ENCODE measurements around the gene ZG16. TPM values are rescaled to one million over a fixed set of nuclear protein-coding genes. Genes with fewer than 3 reads are reported as not detected.

ZG16 gene
- total and polyA plus RNA-seq, 4 donors: 0.19 to 2.8 (median 1.7) TPM

GRCh38 chr16:29819506-29819905, 41.5 kb downstream of the ZG16 start:
- Histone ChIP-seq H3K27ac (ENCODE audit: low read depth in 1 of 2, low read length in 2 of 2) (peak overlapping the region in 1 of 2 donors; percentile 86), H3K27me3 (ENCODE audit: control insufficient read depth in 4 of 4, insufficient read depth in 4 of 4, low read length in 3 of 4) (no peaks in the 10 kb centered on the region), H3K4me3 (ENCODE audit: low read depth in 1 of 3, low read length in 3 of 3) (no peak overlapping the region), H3K4me1 (ENCODE audit: control insufficient read depth in 4 of 4, insufficient read depth in 4 of 4, low read length in 3 of 4) (peaks cover 15 to 58% (median 42%) of the 10 kb centered on the region in 4 donors), H3K9me3 (ENCODE audit: control insufficient read depth in 4 of 4, low read length in 3 of 4) (no peaks in the 10 kb centered on the region), H3K36me3 (ENCODE audit: control insufficient read depth in 4 of 4, insufficient read depth in 3 of 4, low read depth in 1 of 4, low read length in 3 of 4) (peaks cover 0 to 9% (median 0%) of the 10 kb centered on the region in 4 donors), H3K9ac (ENCODE audit: low read depth in 1 of 2, low read length in 2 of 2) (no peak overlapping the region)
- WGBS: 79% methylated on average over 15 of the region's 15 CpGs
- no peak for TF ChIP-seq SP1 (IDR thresholded peaks at IDR 0.05)
- TF ChIP-seq, protein P1, sequence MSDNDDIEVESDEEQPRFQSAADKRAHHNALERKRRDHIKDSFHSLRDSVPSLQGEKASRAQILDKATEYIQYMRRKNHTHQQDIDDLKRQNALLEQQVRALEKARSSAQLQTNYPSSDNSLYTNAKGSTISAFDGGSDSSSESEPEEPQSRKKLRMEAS (IDR thresholded peaks at IDR 0.05): no peak
- TF ChIP-seq, protein P2, sequence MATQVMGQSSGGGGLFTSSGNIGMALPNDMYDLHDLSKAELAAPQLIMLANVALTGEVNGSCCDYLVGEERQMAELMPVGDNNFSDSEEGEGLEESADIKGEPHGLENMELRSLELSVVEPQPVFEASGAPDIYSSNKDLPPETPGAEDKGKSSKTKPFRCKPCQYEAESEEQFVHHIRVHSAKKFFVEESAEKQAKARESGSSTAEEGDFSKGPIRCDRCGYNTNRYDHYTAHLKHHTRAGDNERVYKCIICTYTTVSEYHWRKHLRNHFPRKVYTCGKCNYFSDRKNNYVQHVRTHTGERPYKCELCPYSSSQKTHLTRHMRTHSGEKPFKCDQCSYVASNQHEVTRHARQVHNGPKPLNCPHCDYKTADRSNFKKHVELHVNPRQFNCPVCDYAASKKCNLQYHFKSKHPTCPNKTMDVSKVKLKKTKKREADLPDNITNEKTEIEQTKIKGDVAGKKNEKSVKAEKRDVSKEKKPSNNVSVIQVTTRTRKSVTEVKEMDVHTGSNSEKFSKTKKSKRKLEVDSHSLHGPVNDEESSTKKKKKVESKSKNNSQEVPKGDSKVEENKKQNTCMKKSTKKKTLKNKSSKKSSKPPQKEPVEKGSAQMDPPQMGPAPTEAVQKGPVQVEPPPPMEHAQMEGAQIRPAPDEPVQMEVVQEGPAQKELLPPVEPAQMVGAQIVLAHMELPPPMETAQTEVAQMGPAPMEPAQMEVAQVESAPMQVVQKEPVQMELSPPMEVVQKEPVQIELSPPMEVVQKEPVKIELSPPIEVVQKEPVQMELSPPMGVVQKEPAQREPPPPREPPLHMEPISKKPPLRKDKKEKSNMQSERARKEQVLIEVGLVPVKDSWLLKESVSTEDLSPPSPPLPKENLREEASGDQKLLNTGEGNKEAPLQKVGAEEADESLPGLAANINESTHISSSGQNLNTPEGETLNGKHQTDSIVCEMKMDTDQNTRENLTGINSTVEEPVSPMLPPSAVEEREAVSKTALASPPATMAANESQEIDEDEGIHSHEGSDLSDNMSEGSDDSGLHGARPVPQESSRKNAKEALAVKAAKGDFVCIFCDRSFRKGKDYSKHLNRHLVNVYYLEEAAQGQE (IDR thresholded peaks at IDR 0.05): no peak
- DNase-seq (ENCODE audit: low spot score): no peak

DNA sequence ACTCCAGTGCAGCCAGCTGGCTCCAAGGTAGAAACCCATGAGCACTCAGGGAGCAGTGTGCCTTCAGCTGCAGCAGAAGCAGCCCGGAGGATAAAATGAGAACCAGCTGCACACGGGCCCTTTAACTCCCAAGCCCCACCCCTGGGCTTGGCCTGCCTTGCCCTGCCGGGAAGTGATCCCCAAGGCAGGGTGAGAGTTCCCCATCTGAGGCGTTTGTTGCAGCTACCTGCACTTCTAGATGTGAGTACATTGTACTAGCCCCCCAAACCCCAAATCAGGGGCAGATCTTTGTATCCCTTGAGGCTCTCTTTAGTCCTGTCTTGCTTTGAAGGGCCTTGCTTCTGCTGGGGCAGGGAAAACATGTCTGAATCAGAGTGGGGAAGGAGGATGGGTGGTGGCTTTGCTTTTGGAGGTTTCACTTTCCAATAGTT, 42.2 kb downstream of the ZG16 start, which contains the start of gene MVP:
TSS of gene MVP (plus strand) at position 192 of the 431 bp plus-strand sequence. CDS start 10,088 bp downstream, outside the sequence.
- DNase-seq (ENCODE audit: low spot score): no peak
- TF ChIP-seq, protein P3, sequence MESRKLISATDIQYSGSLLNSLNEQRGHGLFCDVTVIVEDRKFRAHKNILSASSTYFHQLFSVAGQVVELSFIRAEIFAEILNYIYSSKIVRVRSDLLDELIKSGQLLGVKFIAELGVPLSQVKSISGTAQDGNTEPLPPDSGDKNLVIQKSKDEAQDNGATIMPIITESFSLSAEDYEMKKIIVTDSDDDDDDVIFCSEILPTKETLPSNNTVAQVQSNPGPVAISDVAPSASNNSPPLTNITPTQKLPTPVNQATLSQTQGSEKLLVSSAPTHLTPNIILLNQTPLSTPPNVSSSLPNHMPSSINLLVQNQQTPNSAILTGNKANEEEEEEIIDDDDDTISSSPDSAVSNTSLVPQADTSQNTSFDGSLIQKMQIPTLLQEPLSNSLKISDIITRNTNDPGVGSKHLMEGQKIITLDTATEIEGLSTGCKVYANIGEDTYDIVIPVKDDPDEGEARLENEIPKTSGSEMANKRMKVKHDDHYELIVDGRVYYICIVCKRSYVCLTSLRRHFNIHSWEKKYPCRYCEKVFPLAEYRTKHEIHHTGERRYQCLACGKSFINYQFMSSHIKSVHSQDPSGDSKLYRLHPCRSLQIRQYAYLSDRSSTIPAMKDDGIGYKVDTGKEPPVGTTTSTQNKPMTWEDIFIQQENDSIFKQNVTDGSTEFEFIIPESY (IDR thresholded peaks at IDR 0.05): no peak
- TF ChIP-seq, protein P2 (IDR thresholded peaks at IDR 0.05): peak; percentile 50
- TF ChIP-seq GABPA (IDR thresholded peaks at IDR 0.05 in 1 of 2, conservative IDR thresholded peaks at IDR 0.05 in 1 of 2) (peak in 1 of 2 donors; percentile 26), HNF4G (IDR thresholded peaks at IDR 0.05) (no peak), JUND (IDR thresholded peaks at IDR 0.05) (peak in 1 of 2 donors; percentile 44), FOXA2 (IDR thresholded peaks at IDR 0.05) (no peak), NR2F2 (IDR thresholded peaks at IDR 0.05) (peak; percentile 65), RAD21 (IDR thresholded peaks at IDR 0.05) (peak; percentile 35 to 60), HNF4A (conservative IDR thresholded peaks at IDR 0.05) (peak; percentile 37 to 54), FOXA1 (IDR thresholded peaks at IDR 0.05) (no peak), YY1 (IDR thresholded peaks at IDR 0.05) (peak; percentile 66), SP1 (IDR thresholded peaks at IDR 0.05) (peak; percentile 42), TAF1 (conservative IDR thresholded peaks at IDR 0.05) (no peak), EGR1 (IDR thresholded peaks at IDR 0.05; ENCODE audit: low read depth in 2 of 2) (no peak), RXRA (IDR thresholded peaks at IDR 0.05) (peak; percentile 75 to 81)
- TF ChIP-seq, protein P4, sequence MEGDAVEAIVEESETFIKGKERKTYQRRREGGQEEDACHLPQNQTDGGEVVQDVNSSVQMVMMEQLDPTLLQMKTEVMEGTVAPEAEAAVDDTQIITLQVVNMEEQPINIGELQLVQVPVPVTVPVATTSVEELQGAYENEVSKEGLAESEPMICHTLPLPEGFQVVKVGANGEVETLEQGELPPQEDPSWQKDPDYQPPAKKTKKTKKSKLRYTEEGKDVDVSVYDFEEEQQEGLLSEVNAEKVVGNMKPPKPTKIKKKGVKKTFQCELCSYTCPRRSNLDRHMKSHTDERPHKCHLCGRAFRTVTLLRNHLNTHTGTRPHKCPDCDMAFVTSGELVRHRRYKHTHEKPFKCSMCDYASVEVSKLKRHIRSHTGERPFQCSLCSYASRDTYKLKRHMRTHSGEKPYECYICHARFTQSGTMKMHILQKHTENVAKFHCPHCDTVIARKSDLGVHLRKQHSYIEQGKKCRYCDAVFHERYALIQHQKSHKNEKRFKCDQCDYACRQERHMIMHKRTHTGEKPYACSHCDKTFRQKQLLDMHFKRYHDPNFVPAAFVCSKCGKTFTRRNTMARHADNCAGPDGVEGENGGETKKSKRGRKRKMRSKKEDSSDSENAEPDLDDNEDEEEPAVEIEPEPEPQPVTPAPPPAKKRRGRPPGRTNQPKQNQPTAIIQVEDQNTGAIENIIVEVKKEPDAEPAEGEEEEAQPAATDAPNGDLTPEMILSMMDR (IDR thresholded peaks at IDR 0.05; ENCODE audit: low read depth, low read length, missing input control): no peak
- TF ChIP-seq, protein P1 (IDR thresholded peaks at IDR 0.05): peak; percentile 76
- TF ChIP-seq, protein P5, sequence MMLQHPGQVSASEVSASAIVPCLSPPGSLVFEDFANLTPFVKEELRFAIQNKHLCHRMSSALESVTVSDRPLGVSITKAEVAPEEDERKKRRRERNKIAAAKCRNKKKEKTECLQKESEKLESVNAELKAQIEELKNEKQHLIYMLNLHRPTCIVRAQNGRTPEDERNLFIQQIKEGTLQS (IDR thresholded peaks at IDR 0.05): no peak
- peak within 1 kb of the TSS; percentile 71 to 96 (median 94) for H3K4me3 ChIP-seq (ENCODE audit: low read depth in 1 of 3, low read length in 3 of 3)
- under 1% methylated on average over 4 of the region's 4 CpGs for WGBS
- peaks cover 15 to 56% (median 38%) of the 10 kb centered on the region in 4 donors for H3K4me1 ChIP-seq (ENCODE audit: control insufficient read depth in 4 of 4, insufficient read depth in 4 of 4, low read length in 3 of 4)
- peak within 1 kb of the TSS; percentile 77 to 86 for H3K27ac ChIP-seq (ENCODE audit: low read depth in 1 of 2, low read length in 2 of 2)
- peaks cover 0 to 9% (median 0%) of the 10 kb centered on the region in 4 donors for H3K36me3 ChIP-seq (ENCODE audit: control insufficient read depth in 4 of 4, insufficient read depth in 3 of 4, low read depth in 1 of 4, low read length in 3 of 4)
- no peaks in the 10 kb centered on the region for H3K9me3 ChIP-seq (ENCODE audit: control insufficient read depth in 4 of 4, low read length in 3 of 4)
- H3K9ac ChIP-seq (ENCODE audit: low read depth in 1 of 2, low read length in 2 of 2): peak within 1 kb of the TSS; percentile 58 to 83
- no peaks in the 10 kb centered on the region for H3K27me3 ChIP-seq (ENCODE audit: control insufficient read depth in 4 of 4, insufficient read depth in 4 of 4, low read length in 3 of 4)

Data from liver (tissue), 9 donors.